Measurements from ENCODE around the gene CYBA. TPM values are rescaled to one million over a fixed set of nuclear protein-coding genes. Genes with fewer than 3 reads are reported as not detected.

The CYBA gene
- total RNA-seq, 1 donor from 2014 or later, result 286 TPM

DNA sequence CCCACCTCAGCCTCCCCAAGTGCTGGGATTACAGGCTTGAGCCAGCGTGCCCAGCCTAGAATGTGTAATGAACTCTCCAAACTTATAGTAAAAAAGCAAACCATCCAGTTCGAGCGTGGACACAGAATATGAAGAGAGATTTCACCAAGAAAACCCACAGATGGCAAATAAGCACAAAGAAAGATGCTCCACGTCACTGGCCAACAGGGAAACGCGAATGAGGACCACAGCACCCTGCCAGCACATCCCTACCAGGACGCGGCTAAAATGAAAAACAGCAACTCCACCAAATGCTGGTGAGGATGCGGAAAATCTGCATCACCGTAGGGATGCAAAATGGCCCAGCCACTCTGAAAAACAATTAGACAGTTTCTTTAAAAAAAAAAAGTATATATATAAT lies 10.6 kb upstream of the CYBA start:
- no peak for DNase-seq

DNA sequence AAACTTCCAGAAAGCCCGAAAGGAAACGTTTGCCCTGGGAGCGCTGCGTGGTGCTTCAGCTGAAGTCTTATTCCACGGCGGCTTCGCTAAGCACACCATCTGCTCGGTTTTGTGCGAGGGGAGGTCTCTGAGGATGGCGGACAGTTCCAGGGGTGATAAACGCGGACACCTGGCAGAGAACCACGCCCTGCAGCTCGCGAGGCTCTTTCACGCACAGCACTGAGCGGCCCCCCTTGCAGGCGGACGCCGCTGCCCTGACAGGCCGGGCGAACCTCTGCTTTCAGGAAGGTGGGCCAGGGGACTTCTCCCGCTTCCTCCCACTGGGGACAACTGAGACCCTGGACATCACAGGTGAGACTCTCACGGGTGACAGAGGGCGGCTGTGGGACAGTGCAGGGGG lies 8.3 kb upstream of the CYBA start:
- no peak for DNase-seq

DNA sequence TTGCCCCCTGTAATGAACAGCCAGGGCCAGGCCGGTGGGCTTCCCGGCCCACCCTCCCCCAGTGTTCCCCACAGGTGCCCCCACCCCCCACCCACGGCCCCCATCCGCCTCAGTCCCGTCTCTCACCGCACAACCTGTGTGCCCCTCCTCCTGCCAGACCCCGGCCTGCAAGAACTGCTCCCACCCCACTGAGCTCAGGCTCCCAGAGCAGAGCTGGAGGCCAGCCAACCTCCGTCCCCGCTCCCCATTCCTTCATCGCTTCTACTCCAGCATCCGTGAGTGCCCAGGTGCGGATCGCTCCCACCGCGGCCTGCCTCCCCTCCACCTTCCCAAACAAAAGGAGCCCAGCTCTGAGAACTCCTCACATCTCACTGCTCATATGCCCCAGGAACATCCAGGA lies 7.9 kb upstream of the CYBA start:
- DNase-seq, result no peak

DNA sequence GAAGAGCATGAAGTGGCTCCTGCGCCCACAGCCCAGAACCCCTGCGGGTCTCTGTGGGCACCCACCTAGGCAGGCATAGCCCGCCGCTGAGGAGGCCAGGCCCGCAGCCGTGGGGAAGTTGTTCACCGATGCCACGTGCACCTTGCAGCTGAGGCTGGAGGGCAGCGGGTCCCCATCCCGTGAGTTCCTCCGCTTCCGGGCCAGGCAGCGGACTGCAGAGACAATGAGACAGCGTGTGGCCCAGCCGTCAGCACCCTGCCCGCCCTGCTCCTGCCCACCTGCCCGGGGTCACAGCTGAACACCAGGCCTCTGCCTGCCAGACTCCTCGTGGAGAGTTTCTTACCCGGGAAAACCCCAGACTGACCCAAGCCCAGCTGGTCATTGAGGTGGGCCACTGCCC lies 6.5 kb upstream of the CYBA start:
- DNase-seq, result no peak

DNA sequence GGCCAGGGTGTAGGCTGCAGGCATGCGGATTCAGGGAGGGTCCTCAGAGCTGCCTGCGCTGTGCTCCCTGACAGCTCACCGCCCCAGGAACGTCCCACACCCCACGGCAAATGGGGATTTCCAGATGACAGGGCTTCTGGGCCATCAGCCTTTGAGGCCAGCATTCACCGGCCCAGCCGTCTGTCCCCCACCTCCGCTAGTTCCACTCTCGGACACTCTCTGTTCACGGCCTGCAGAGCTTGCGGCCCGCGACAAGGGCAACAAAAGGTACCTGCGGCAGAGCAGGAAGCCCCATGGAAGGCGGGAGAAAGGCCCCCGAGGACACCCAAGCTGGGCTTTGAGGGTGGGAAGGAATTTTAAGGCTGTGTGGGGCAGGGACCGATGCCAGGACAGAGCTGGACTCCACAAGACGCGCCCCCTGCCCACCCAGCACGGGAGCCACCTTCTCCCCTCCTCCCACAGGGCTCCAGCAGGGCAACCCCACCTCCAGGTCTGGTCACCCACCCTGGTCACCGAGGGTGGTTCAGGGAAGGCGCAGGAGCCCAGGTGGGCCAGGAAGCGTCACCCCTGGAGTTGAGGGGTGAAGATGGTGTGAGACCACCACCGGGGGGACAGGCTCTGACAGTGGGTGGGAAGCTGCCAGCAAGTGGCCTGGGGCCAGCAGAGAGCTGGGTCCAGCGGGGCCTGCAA lies 5.6 kb upstream of the CYBA start:
- DNase-seq, result no peak

DNA sequence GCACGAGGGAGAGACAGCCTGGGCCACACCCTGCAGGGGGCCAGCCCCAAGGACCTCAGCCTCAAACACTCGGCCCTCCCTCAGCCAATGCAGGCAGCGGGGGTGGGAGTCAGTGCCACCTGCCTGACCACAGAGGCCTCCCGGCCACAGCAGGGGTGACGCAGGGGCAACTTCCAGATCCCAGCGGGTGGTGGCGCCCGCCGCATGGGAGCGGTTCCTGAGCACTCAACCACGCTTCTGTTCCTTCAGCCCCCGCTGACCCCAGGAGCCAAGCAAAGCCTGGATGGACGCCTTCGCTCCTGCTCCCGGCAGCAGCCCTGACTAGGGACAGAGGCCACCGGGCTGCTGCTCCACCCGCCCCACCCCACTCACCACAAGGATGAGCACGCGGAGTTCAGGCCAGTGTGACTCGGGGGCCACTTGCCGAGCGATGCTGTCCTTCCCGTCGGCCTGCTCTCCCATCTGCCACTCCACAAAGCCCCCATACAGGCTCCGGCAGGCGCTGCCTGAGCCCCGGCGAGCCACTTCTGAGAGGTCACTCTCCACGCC lies 5.0 kb upstream of the CYBA start:
- DNase-seq, result no peak

DNA sequence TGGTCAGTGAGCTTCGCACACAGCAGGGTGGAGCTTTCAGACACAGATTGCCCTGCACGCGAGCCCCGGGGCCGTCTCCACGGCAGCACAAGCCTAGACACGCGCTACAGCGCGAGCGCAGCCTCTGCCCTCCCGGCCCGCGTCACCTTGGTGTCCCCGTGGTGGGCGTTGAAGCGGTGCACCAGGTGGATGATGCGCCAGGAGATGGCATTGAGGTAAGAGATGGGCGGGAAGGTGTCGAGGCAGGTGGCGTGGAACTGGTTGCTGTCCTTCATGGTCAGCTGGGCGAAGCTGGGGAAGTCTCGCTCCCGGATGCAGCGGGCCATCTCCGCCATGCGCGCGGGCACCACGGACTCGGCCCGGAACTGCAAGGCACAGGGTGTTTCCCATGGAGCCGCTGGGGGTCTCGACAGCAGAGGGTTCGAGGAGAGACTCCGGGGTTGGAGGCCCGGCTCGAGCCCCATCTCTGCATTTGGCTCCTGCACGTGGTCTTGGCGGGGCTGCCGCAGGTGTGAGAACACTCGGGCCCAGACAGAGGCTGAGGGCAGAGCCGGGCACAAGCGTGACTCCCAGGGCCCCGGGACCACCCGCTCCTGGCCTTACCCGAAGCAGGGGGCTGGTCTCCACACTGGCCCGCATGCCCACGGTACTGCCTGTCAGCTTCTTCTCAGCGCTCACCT lies 4.3 kb upstream of the CYBA start:
- DNase-seq, result no peak

DNA sequence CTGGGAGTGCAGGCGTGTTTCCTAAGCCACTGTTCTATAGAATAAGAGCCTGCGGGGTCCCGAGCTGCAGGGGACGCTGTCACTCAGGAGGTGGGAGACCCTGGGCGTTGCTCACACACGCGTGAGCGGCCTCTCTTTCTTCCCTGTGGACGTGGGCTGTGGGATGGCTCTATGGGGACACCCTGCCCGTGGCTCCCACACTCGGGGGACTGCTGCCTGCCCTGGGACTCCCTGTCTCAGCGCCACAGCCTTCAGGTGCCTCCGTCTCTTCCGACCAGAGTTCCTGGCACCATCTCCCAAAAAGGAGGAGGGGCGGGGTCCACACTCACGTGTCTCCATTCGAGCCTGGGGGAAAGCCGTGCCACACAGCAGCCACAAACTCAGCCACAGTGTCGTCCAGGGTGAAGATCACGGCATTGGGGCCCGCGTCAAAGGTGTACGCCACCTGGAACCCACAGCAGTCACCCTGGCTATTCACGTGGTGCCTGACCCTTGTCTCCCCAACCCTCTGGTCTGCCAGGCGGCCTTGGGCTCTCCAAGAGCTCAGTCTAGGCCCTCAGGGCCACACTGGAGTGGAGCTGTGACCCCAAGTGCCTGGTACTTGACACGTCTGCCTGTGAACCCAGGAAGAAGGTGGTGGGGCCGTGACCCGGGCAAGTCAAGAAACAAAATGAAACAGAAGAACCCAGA lies 3.7 kb upstream of the CYBA start:
- no peak for DNase-seq

DNA sequence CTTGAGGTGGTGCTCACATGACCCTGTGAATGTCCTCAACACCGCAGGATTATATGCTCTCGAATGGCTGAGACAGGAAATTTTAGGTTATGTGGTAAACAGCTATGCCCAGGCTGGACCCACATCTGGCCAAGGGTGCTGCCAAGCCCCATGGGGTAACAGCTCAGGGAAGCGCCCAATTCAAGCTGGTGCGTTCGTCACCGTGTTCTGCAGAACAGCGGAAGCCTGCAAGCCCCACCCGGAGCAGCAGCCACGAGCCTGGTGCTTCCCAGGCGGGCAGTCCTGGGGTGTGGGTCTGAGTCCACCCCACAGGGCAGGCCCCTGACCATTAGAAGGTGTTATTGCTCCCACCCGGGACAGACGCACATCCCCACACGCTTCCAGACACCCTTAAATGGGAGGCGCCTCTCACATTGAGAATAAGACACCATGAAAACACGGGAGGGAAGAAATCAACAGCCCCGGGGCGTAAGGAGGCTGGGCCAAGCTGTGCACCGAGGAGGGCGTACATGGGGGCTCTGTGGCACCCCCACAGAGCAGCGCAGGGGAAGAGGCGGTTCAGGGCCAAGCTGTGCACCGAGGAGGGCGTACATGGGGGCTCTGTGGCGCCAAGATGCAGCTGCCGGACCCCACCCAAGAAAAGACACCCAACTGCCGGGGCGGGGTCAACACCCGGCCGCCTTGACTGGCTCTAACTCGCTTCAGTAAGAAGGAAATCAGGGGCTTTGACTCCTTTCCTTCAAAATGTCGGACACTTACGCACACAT lies 2.9 kb upstream of the CYBA start:
- no peak for DNase-seq

DNA sequence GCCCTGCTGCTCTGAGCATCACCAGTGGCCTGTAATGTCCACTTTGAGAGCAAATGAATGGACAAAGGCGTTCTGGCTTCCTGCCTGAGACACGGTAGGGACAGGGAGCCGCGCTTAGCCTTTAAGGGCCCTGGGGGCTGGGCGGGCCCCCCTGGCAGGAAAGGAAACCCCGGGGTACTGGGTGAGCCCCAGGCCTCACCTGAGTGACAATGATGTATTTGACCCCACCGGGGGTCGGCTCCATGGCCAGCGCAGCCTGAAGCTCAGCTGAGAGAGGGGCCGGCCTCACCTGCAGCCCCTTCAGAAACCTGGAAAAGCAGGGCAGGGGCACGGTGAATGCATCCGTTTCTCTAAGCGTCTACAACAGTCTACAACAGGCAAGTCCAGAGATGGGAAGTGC lies 2.2 kb upstream of the CYBA start:
- DNase-seq, result no peak

DNA sequence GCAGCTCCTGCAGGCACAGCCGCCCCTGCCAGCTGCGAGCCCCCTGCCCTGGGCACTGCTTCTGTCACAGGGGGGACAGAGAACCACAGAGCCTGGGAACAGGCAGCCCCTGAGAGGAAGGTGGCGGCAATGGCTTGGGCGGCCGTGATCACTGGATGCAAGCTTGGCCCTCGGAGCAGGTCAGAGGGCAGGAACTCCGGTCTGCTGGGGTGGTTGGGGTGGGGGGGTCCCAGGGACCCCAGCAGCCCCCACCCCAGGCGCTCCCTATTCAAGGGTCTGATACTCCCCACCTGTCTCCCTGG lies 1.9 kb upstream of the CYBA start:
- DNase-seq, result no peak

DNA sequence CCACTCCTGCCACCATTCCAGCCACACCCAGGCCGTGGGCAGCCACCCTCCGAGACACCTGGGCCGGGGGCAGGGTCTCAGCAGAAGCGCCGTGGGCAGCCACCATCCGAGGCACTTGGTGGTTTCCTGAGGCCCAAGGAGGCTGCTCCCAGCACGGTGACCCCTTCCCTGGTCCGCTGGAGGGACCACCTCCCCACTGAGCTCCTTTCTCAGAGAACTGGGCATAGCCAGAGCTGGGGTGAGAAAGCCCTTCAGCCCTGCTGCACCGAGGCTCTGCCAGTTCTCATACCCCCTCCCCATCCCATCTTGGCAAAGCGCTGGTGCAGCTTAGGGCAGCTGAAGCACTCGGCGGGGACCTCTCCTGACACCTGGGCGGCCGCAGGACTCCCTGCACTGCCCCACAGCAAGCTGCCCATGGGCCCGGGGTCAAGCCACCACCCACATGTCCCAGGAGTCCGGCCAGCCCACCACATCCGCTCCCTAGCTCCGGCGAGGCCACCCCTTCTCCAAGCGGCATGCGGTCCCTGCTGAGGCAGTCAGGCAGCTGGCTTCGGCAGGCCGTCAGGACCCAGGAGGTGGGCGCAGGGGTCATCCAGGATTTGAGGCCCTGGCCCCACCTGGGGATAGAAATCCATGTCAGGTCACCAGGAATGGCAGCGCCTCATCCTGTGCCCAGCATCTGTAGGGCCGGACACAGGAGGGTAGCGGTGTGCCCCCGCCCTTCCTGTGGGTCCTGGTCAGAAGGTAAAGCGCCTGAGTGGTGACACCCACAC lies 1.3 kb upstream of the CYBA start:
- no peak for DNase-seq

DNA sequence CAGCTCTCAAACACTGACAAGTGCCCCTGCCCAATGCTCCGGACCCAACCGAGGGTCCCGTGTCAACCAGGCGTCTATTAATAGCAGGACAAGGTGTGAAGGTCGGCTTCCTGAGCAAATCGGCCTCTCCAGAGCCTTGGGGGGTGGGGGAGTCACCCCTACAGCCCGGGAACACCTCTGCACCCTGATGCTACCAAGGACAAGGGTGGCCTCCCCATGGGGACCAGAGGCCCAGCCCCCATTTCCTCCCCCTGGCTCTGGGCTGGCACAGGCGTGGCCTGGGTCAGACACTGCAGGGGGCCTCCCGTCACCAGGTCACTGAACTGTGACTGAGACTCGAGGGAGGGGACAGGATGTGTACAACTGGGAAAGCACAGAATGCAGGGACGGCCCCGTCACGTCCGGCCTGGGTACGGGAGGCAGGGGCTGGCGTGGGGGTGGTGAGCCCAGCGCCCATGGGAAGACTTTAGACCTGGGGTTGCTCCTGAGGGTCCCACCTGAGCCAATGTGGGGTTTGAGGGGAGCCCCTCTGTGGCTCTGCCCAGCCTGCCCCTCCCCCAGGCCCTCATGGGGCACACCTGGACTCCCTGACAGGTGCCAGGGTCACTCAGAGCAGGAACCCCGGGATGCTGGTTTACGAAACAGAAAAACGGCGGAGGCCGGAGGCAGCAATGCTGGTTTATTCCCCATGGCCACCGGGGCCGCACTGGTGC lies 579 bp upstream of the CYBA start:
- peak; percentile 39 for DNase-seq

DNA sequence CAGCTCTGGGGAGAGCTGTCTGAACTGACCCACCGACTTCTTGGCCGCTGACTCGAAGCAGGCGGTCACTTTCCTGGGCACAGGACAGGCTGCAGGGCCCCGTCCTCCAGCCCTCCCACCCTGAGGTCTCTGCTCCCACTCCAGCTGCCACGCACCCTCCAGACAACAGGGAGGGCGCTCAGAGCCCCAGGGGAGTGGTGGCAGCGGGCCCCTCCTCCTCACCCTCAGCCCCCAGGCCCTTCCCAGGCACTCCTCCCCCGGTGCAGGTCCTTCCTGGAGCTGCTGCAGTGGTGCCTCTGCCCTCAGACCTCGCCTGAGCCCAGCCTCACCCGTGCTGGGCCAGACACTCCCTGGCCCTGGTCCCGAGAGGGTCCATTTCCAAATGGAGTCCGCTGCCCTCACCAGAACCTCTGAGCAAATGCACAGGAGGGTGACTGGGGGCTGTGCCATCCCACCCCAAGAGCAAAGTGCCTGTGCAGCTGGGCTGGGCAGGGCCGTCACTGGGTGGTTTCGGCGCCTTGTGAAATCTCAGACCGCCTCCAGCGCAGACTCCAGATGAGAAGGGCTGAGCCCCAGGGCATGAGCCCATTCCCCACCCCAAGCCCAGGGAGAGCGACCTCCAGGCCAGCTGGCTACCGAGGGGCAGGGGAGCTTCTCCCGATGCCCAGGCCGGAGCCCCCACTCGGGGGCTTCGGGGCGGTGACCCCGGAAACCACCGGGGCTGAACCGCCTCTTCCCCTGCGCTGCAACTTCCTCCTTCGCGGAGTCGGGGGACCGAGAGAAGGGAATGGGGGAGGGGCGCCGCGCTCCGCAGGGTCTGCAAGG lies 717 bp downstream of the CYBA start:
- DNase-seq, result peak; percentile 7

DNA sequence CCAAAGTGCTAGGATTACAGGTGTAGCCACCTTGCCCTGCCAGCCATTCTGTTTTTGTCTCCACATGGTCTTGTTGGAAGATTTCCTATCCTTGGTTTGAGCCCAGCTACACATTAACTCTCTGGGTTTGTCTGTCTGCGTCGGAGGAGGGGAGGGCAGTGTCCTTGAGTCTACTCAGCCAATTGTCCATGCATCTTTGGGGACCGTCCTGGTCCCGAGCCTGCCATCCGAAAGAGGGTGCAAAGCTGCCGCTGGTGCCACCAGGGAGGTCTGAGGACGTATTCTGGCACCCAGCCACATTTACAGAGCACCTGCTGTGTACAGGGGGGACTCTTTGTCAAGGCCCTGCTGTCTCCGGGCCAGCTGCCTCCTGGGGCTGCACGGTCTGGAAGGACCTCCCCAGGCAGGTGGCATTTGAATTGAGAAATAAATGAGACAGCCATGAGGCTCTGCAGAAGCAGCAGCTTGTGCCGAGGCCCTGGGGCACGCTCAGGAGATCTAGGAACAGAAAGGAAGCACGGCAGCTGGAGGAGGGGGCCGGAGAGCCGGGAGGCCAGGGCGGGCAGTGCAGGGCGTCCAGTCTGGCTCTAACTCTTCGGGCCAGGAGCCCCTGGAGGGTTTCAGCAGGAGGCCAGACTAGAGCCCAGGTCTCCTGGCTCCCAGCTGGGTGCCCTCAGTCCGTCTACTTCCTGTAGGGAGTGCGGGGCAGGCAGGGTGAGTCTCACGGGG lies 1.5 kb downstream of the CYBA start:
- no peak for DNase-seq

DNA sequence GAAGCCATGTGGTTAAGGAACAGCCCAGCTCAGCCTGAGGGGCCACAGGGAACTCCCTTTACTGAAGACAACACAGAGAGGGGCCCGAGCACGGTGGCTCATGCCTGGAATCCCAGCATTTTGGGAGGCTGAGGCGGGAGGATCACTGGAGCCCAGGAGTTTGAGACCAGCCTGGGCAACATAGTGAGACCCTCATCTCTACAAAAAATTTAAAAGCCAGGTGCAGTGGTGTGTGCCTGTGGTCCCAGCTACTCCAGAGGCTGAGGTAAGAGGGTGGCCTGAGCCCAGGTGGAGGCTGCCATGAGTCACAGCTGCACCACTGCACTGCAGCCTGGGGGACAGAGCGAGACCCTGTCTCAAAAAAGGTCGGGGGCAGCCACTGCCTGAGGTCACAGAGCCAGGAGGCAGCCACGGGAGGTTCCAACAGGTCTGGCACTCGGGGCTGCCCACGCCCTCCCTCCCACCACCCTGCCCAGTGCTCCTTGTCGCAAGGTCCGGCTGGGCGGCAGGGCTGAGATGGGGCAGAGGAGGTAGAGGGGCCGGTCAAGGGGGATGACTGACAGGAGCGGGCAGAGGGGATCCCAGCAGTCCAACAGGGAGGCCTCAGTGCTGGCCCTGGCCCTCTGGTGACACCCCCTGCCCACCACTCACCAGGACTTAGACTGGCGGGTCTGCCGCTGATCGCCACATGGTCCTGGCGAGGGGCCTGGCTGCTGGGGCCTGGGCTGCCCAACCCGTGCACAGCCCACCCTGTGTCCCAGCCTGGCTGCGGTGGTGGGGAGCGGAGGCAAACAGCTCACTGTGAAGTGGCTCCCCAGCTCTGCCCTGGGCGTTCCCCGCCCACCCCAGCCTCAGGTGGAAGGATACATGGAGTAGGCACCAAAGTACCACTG lies 3.4 kb downstream of the CYBA start:
- no peak for DNase-seq

DNA sequence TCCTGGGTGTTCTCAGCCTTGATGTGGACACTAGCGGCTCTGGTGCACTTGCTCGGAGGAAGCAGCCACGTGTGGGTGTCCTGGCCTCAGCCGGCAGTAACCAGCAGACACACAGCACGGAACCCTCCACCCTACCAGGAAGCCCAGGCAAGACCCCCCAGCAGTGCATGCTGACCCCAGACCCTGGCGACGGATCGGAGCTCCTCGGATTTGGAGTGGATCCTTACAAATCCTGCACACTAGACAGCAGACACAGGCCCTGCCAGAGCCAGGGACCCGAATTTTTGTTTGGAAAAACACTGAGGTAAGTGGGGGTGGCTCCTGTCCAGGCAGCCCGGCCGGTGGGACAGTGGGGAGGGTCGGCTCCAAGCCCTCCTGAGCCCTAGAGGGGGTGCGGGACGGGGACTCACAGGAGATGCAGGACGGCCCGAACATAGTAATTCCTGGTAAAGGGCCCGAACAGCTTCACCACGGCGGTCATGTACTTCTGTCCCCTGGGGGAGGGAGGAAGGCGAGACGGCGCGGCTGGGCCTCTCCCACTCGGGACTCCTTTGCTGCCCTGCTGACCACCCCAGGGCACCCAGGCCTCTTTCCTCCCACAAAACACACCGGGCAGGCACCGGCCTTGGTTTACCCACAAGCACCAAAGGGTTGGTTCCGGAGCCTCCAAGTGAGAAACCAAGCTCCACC lies 4.4 kb downstream of the CYBA start:
- no peak for DNase-seq

DNA sequence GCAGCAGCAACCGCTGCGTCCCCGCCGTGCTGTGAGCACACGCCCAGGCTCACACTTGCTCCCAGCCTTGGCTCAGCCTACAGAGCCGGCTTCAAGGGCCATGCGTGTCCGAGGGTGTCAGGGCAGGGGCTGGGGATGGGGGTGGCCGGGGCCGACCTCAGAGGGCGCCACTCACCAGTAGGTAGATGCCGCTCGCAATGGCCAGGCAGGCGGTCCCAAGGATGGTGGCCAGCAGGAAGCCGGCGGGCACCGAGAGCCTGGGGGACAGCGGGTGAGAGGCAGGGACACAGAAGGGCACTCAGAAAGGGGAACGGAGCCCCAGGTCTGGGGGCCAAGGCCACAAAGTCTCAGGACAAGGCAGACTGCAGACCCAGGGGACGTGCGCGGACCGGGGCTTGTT lies 4.9 kb downstream of the CYBA start:
- DNase-seq, result no peak

Data from dermis blood vessel endothelial cell (primary cell).